IMR-90 (cell line): Measurements from ENCODE around the gene HHLA2. TPM values are rescaled to one million over a fixed set of nuclear protein-coding genes. Genes with fewer than 3 reads are reported as not detected.

Source experiments
- ATAC-seq: fragments of 200-7000 bp; cut with Tn5 transposase; 2 replicates; pipeline ENCODE4 v1.9.1; 2020; ENCODE audit warnings: low read depth, mild to moderate bottlenecking, moderate library complexity
- BruUV-seq: library from RNA; stranded (reverse); fragments of 400-500 nt; replicated peaks from 2 replicates; lab custom pipeline; 2021; lab: Mats Ljungman, UMichigan
- CTCF ChIA-PET: fragments of 300-600 bp; formaldehyde crosslinking; extraction: SDS; loops from one replicate; lab custom pipeline; 2021; ENCODE audit warnings: antibody characterized with exemption; lab: Yijun Ruan, JAX
- POLR2A ChIA-PET: fragments of 300-600 bp; sonication (Branson Sonifier 250); formaldehyde crosslinking; loops from one replicate; lab custom pipeline; 2022; ENCODE audit warnings: antibody characterized with exemption; ENCODE audit not compliant: unreplicated experiment; lab: Charles Lee
- DNase-seq: peaks from one replicate; pipeline ENCODE4 v3.0.0; 2013
- H2AFZ ChIP-seq: replicated peaks from 2 replicates; pipeline ENCODE3; 2013; ENCODE audit warnings: low read length, mild to moderate bottlenecking; ENCODE audit not compliant: poor library complexity
- H2AK5ac ChIP-seq: 2 replicates; pipeline ENCODE4 v1.6.1; 2013; ENCODE audit warnings: low read depth, low read length, inconsistent platforms
- H2AK9ac ChIP-seq: replicated peaks from 2 replicates; pipeline ENCODE3; 2013; ENCODE audit warnings: mild to moderate bottlenecking, low read depth, low read length, moderate library complexity; ENCODE audit not compliant: poor library complexity
- H2BK120ac ChIP-seq: 2 replicates; pipeline ENCODE4 v1.6.1; 2013; ENCODE audit warnings: low read depth, low read length, inconsistent platforms
- H2BK15ac ChIP-seq: 3 replicates; pipeline ENCODE4 v1.6.1; 2013; ENCODE audit warnings: low read depth, low read length, inconsistent platforms
- H2BK20ac ChIP-seq: 2 replicates; pipeline ENCODE4 v1.6.1; 2013; ENCODE audit warnings: low read depth, mild to moderate bottlenecking, inconsistent platforms, low read length, moderate library complexity
- H2BK5ac ChIP-seq: 2 replicates; pipeline ENCODE4 v1.6.1; 2013; ENCODE audit warnings: mild to moderate bottlenecking, low read depth, low read length, inconsistent platforms; ENCODE audit not compliant: poor library complexity, severe bottlenecking
- H3K14ac ChIP-seq: replicated peaks from 2 replicates; pipeline ENCODE4 v1.6.1; 2013; ENCODE audit warnings: low read depth, low read length, inconsistent platforms
- H3K18ac ChIP-seq: 2 replicates; pipeline ENCODE4 v1.6.1; 2013; ENCODE audit warnings: low read depth, low read length, control low read depth
- H3K23ac ChIP-seq: 2 replicates; pipeline ENCODE4 v1.6.1; 2013; ENCODE audit warnings: low read depth, low read length, inconsistent platforms
- H3K27ac ChIP-seq: 2 replicates; pipeline ENCODE4 v1.5.1; 2013; ENCODE audit warnings: mild to moderate bottlenecking, control low read depth, low read length; ENCODE audit not compliant: insufficient read depth
- H3K27me3 ChIP-seq: 2 replicates; pipeline ENCODE4 v1.6.1; 2013; ENCODE audit warnings: low read length; ENCODE audit not compliant: control insufficient read depth, insufficient read depth
- H3K36me3 ChIP-seq: 2 replicates; pipeline ENCODE4 v1.6.1; 2013; ENCODE audit warnings: low read length, mixed read lengths; ENCODE audit not compliant: control insufficient read depth, insufficient read depth
- H3K4ac ChIP-seq: 2 replicates; pipeline ENCODE4 v1.6.1; 2013; ENCODE audit warnings: low read depth, low read length, inconsistent platforms
- H3K4me1 ChIP-seq: 2 replicates; pipeline ENCODE4 v1.6.1; 2013; ENCODE audit warnings: low read length, mixed read lengths; ENCODE audit not compliant: control insufficient read depth, insufficient read depth
- H3K4me2 ChIP-seq: 2 replicates; pipeline ENCODE4 v1.6.1; 2013; ENCODE audit warnings: low read depth, mild to moderate bottlenecking, control low read depth, low read length, moderate library complexity
- H3K4me3 ChIP-seq: 2 replicates; pipeline ENCODE4 v1.5.1; 2013; ENCODE audit warnings: low read depth, mild to moderate bottlenecking, control low read depth, low read length, moderate library complexity; ENCODE audit not compliant: insufficient read depth
- H3K56ac ChIP-seq: 2 replicates; pipeline ENCODE4 v1.6.1; 2013; ENCODE audit warnings: low read length, inconsistent platforms; ENCODE audit not compliant: insufficient read depth; ENCODE audit errors: extremely low read depth
- H3K79me1 ChIP-seq, 2 experiments: 2 replicates each; pipeline ENCODE4 v1.6.1; 2013; ENCODE audit warnings: low read length in 2 of 2, inconsistent platforms in 1 of 2, low read depth in 1 of 2
- H3K9ac ChIP-seq: 2 replicates; pipeline ENCODE4 v1.6.1; 2013; ENCODE audit warnings: low read depth, low read length, control low read depth
- H3K9me1 ChIP-seq: 2 replicates; pipeline ENCODE4 v1.6.1; 2013; ENCODE audit warnings: low read length, inconsistent platforms; ENCODE audit not compliant: insufficient read depth
- H3K9me3 ChIP-seq: 2 replicates; pipeline ENCODE4 v1.6.1; 2013; ENCODE audit warnings: low read length; ENCODE audit not compliant: control insufficient read depth, insufficient read depth
- H4K20me1 ChIP-seq: 2 replicates; pipeline ENCODE4 v1.6.1; 2013; ENCODE audit warnings: low read length, inconsistent platforms; ENCODE audit not compliant: insufficient read depth
- H4K5ac ChIP-seq: 2 replicates; pipeline ENCODE4 v1.6.1; 2013; ENCODE audit warnings: mild to moderate bottlenecking, low read depth, low read length, control low read depth
- H4K8ac ChIP-seq, 2 experiments: 2 replicates each; pipeline ENCODE4 v1.6.1; 2013; ENCODE audit warnings: low read depth in 2 of 2, low read length in 2 of 2, control low read depth in 1 of 2, inconsistent platforms in 1 of 2
- H4K91ac ChIP-seq: 2 replicates; pipeline ENCODE4 v1.6.1; 2013; ENCODE audit warnings: low read depth, low read length, inconsistent platforms; ENCODE audit not compliant: insufficient read depth
- BHLHE40 ChIP-seq: fragments of 150-350 bp; IDR thresholded peaks from 2 replicates; pipeline ENCODE4 v1.6.1; 2016; ENCODE audit warnings: mild to moderate bottlenecking, low read depth, low read length
- CEBPB ChIP-seq: IDR thresholded peaks from 2 replicates; pipeline ENCODE4 v1.6.1; 2012; ENCODE audit warnings: low read depth, low read length, improper control_type of control experiment
- CHD1 ChIP-seq: IDR thresholded peaks from 2 replicates; pipeline ENCODE4 v1.6.1; 2012; ENCODE audit warnings: low read depth, low read length, improper control_type of control experiment
- CTCF ChIP-seq: conservative IDR thresholded peaks from 2 replicates; pipeline ENCODE4 v1.5.1; 2012; ENCODE audit warnings: mild to moderate bottlenecking, low read depth, low read length, improper control_type of control experiment
- ELK1 ChIP-seq: fragments of 150-350 bp; IDR thresholded peaks from 2 replicates; pipeline ENCODE4 v1.6.1; 2016; ENCODE audit warnings: low read depth, mild to moderate bottlenecking, low read length, moderate library complexity, borderline replicate concordance
- FOS ChIP-seq: fragments of 150-350 bp; IDR thresholded peaks from 2 replicates; pipeline ENCODE4 v1.6.1; 2016; ENCODE audit warnings: low read depth, low read length
- MAFK ChIP-seq: IDR thresholded peaks from 2 replicates; pipeline ENCODE4 v1.6.1; 2012; ENCODE audit warnings: low read depth, low read length, improper control_type of control experiment
- MAZ ChIP-seq: IDR thresholded peaks from 2 replicates; pipeline ENCODE4 v1.6.1; 2012; ENCODE audit warnings: low read depth, mild to moderate bottlenecking, low read length, improper control_type of control experiment, moderate library complexity, borderline replicate concordance
- MXI1 ChIP-seq: IDR thresholded peaks from 2 replicates; pipeline ENCODE4 v1.6.1; 2012; ENCODE audit warnings: low read depth, mild to moderate bottlenecking, low read length, moderate library complexity, borderline replicate concordance
- NFE2L2 ChIP-seq: fragments of 150-350 bp; IDR thresholded peaks from 2 replicates; pipeline ENCODE4 v1.6.1; 2016; ENCODE audit warnings: low read depth, mild to moderate bottlenecking, low read length
- POLR2A ChIP-seq: IDR thresholded peaks from 2 replicates; pipeline ENCODE4 v1.6.1; 2012; ENCODE audit warnings: mild to moderate bottlenecking, low read depth, low read length
- RAD21 ChIP-seq: IDR thresholded peaks from 2 replicates; pipeline ENCODE4 v1.6.1; 2012; ENCODE audit warnings: low read length, improper control_type of control experiment
- RCOR1 ChIP-seq: IDR thresholded peaks from 2 replicates; pipeline ENCODE4 v1.6.1; 2012; ENCODE audit warnings: mild to moderate bottlenecking, low read length, improper control_type of control experiment; ENCODE audit not compliant: insufficient replicate concordance
- RFX5 ChIP-seq: IDR thresholded peaks from 2 replicates; pipeline ENCODE4 v1.8.0; 2012; ENCODE audit warnings: low read depth, mild to moderate bottlenecking, low read length, moderate library complexity
- SMC3 ChIP-seq: fragments of 150-350 bp; IDR thresholded peaks from 2 replicates; pipeline ENCODE4 v1.6.1; 2016; ENCODE audit warnings: low read depth, mild to moderate bottlenecking, antibody characterized with exemption, low read length, moderate library complexity
- WGBS, 2 experiments: methylation state at CpG; one replicate each; pipeline versions ENCODE4 v1.1.5 to v1.1.7; 2013; ENCODE audit warnings: missing lambda C conversion rate in 2 of 2; ENCODE audit not compliant: insufficient read length in 1 of 2; ENCODE audit errors: extremely low coverage in 2 of 2; 5-methylcytosine and 5-hydroxymethylcytosine counted together
- dilution Hi-C: fragments of 300-500 bp; cut with HindIII; formaldehyde crosslinking; loops from one replicate; pipeline ENCODE4 v1.14.3; 2018; ENCODE audit warnings: low sequenced_read_pairs; ENCODE audit not compliant: unreplicated experiment
- in situ Hi-C: fragments of 300-500 bp; cut with MboI; formaldehyde crosslinking; loops from 3 replicates; pipeline ENCODE4 v1.14.3; 2019; ENCODE audit warnings: low sequenced_read_pairs, inconsistent platforms, mixed read lengths
- intact Hi-C: fragments of 100-400 bp; cut with micrococcal nuclease; formaldehyde crosslinking; loops from 2 replicates; pipeline ENCODE4 v1.10.0; 2022
- polyA plus RNA-seq, 3 experiments: library from polyadenylated mRNA; depleted of rRNA; stranded (reverse); fragments of >200 nt; gene quantifications; 2 replicates each; pipeline ENCODE4 v1.2.3, GENCODE V29; 2012; ENCODE audit warnings: low replicate concordance in 1 of 3
- total RNA-seq: library from RNA; depleted of rRNA; stranded (reverse); fragments of >200 nt; gene quantifications from 2 replicates; pipeline ENCODE4 v1.2.3, GENCODE V29; 2012
- TF ChIP-seq, protein P1 (sequence below): fragments of 150-350 bp; IDR thresholded peaks from 2 replicates; pipeline ENCODE4 v1.6.1; 2017; ENCODE audit warnings: mild to moderate bottlenecking, antibody characterized with exemption, low read length, low read depth

Gene HHLA2
- total and polyA plus RNA-seq, 2 of the 4 experiments (the other 2 are of a cell fraction), result not detected

GRCh38 chr3:108251265-108251664 is 45.1 kb upstream of the HHLA2 start:
- no CpG with 5 or more reads among the region's 4 CpGs for WGBS, 2 experiments
- in situ Hi-C loops, result no loop called here
- H3K18ac ChIP-seq, result no peak overlapping the region
- no peaks in the 10 kb centered on the region for H4K20me1 ChIP-seq
- no peak overlapping the region for H4K5ac ChIP-seq
- H2BK20ac ChIP-seq, result no peak overlapping the region
- H3K4me1 ChIP-seq, result no peaks in the 10 kb centered on the region
- H3K36me3 ChIP-seq, result no peaks in the 10 kb centered on the region
- no peak overlapping the region for H2BK120ac ChIP-seq
- intact Hi-C loops, result no loop called here
- no peak overlapping the region for H2BK5ac ChIP-seq
- dilution Hi-C loops, result no loop called here
- no peak overlapping the region for H3K4me3 ChIP-seq
- H3K23ac ChIP-seq, result no peak overlapping the region
- CTCF ChIA-PET, result no interaction called here
- no TSS peak for BruUV-seq
- no peaks in the 10 kb centered on the region for H3K9me1 ChIP-seq
- no peak overlapping the region for H2BK15ac ChIP-seq
- H3K56ac ChIP-seq, result no peak overlapping the region
- H3K4me2 ChIP-seq, result no peak overlapping the region
- H3K27me3 ChIP-seq, result no peaks in the 10 kb centered on the region
- no peak overlapping the region for H3K4ac ChIP-seq
- no peaks in the 10 kb centered on the region for H3K9me3 ChIP-seq
- TF ChIP-seq RFX5 (no peak), RAD21 (no peak), ELK1 (no peak), MXI1 (no peak), BHLHE40 (no peak), MAFK (no peak), MAZ (no peak), RCOR1 (no peak), CEBPB (no peak), CTCF (no peak), SMC3 (no peak), POLR2A (no peak), FOS (no peak), CHD1 (no peak), NFE2L2 (no peak)
- TF ChIP-seq, protein P1, sequence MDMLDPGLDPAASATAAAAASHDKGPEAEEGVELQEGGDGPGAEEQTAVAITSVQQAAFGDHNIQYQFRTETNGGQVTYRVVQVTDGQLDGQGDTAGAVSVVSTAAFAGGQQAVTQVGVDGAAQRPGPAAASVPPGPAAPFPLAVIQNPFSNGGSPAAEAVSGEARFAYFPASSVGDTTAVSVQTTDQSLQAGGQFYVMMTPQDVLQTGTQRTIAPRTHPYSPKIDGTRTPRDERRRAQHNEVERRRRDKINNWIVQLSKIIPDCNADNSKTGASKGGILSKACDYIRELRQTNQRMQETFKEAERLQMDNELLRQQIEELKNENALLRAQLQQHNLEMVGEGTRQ, result no peak
- H4K8ac ChIP-seq, result no peak overlapping the region
- H3K14ac ChIP-seq, result no peak overlapping the region
- H2AK9ac ChIP-seq, result no peak overlapping the region
- H2AFZ ChIP-seq, result no peak overlapping the region
- H2AK5ac ChIP-seq, result no peak overlapping the region
- no peak for ATAC-seq
- H3K9ac ChIP-seq, result no peak overlapping the region
- DNase-seq, result no peak
- no peak overlapping the region for H3K27ac ChIP-seq
- POLR2A ChIA-PET, result no interaction called here
- H3K79me1 ChIP-seq, result no peaks in the 10 kb centered on the region
- H4K91ac ChIP-seq, result no peak overlapping the region
